Lung (tissue), 12 donors: Measurements from ENCODE around the gene NBEA. TPM values are rescaled to one million over a fixed set of nuclear protein-coding genes. Genes with fewer than 3 reads are reported as not detected.
A peak's percentile ranks its signal among the peaks of the same experiment; 100 is the strongest.

ENCODE experiments used
- ATAC-seq: fragments of 200-7000 bp; cut with Tn5 transposase; one replicate; pipeline ENCODE4 v1.9.1; 2020; ENCODE audit warnings: moderate number of reproducible peaks; ENCODE audit not compliant: insufficient read depth, low FRiP score
- DNase-seq, 3 donors: peaks; one replicate each; pipeline ENCODE4 v3.0.0-alpha.2; 2013 to 2017
- H3K27ac ChIP-seq, 2 donors: one replicate each; pipeline ENCODE4 v1.5.1; 2013; ENCODE audit warnings: mild to moderate bottlenecking in 2 of 2, moderate library complexity in 2 of 2, control low read depth in 1 of 2, inconsistent platforms in 1 of 2, low read depth in 1 of 2, low read length in 1 of 2
- H3K27me3 ChIP-seq, 3 donors: one replicate each; pipeline ENCODE4 v1.5.1; 2013; ENCODE audit warnings: low read length in 2 of 3; ENCODE audit not compliant: control insufficient read depth in 3 of 3, insufficient read depth in 3 of 3
- H3K36me3 ChIP-seq, 4 donors: one replicate each; pipeline ENCODE4 v1.5.1; 2013; ENCODE audit warnings: low read length in 4 of 4, mild to moderate bottlenecking in 1 of 4, moderate library complexity in 1 of 4; ENCODE audit not compliant: control insufficient read depth in 4 of 4, insufficient read depth in 4 of 4
- H3K4me1 ChIP-seq, 5 donors: one replicate each; pipeline ENCODE4 v1.5.1; 2013; ENCODE audit warnings: low read length in 5 of 5, mild to moderate bottlenecking in 2 of 5, moderate library complexity in 1 of 5; ENCODE audit not compliant: control insufficient read depth in 5 of 5, insufficient read depth in 5 of 5
- H3K4me3 ChIP-seq: one replicate; pipeline ENCODE4 v1.5.1; 2013; ENCODE audit warnings: mild to moderate bottlenecking, control low read depth, moderate library complexity
- H3K9ac ChIP-seq, 2 donors: one replicate each; pipeline ENCODE4 v1.5.1; 2013; ENCODE audit warnings: low read length in 2 of 2, control low read depth in 1 of 2; ENCODE audit not compliant: insufficient read depth in 1 of 2
- H3K9me3 ChIP-seq, 4 donors: one replicate each; pipeline ENCODE4 v1.5.1; 2013; ENCODE audit warnings: low read length in 3 of 4, mild to moderate bottlenecking in 1 of 4, moderate library complexity in 1 of 4; ENCODE audit not compliant: control insufficient read depth in 4 of 4, insufficient read depth in 3 of 4
- CTCF ChIP-seq: IDR thresholded peaks from 2 replicates; pipeline ENCODE4 v1.5.1; 2012; ENCODE audit warnings: mild to moderate bottlenecking; ENCODE audit errors: control extremely low read depth, extremely low read depth
- WGBS, 2 donors: extraction: QIAGEN DNeasy Blood & Tissue Kit; methylation state at CpG; one replicate each; pipeline ENCODE4 v1.1.7; 2013; 5-methylcytosine and 5-hydroxymethylcytosine counted together
- polyA plus RNA-seq, 2 donors: library from polyadenylated mRNA; stranded (reverse); fragments of 200-250 nt; gene quantifications; one replicate each; pipeline ENCODE4 v1.2.1, GENCODE V29; 2013
- total RNA-seq, 2 donors: library from RNA; depleted of rRNA in 1 of 2; stranded (reverse); fragments of >200 nt in 1 of 2; gene quantifications; one replicate each; pipeline ENCODE4 v1.2.1, GENCODE V29; 2014 to 2021
- donor health status: control.
- donor health status: control.
- donor health status: Bipolar disorder and iron deficiency.
- donor health status: healthy.
- donor health status: DM: yes; HTN: yes; CAD: no.

The NBEA gene
- total and polyA plus RNA-seq, 4 donors: 1.6 to 26.5 (median 5.3) TPM

- Histone ChIP-seq H3K36me3 (peaks cover 0 to 6% (median 2%) of the 10 kb centered on the region in 4 donors), H3K9ac (no peak overlapping the region), H3K27ac (no peak overlapping the region), H3K27me3 (no peaks in the 10 kb centered on the region), H3K9me3 (no peaks in the 10 kb centered on the region), H3K4me1 (peaks cover 0 to 3% (median 0%) of the 10 kb centered on the region in 5 donors), H3K4me3 (no peak overlapping the region)
- ATAC-seq (no peak), DNase-seq (no peak)
- WGBS, 2 donors: 90 to 94% methylated on average over 3 of the region's 3 CpGs
- no peak for TF ChIP-seq CTCF
These were observed 271.8 kb downstream of the NBEA start for GRCh38 chr13:35213911-35214310.

GRCh38 chr13:35216131-35216530 lies 274.1 kb downstream of the NBEA start:
- no peak for ATAC-seq
- TF ChIP-seq CTCF: no peak
- no peak overlapping the region for H3K27ac ChIP-seq
- H3K36me3 ChIP-seq: peaks cover 0 to 6% (median 4%) of the 10 kb centered on the region in 4 donors
- peak in 2 of 3 donors; percentile 61 for DNase-seq
- no peak overlapping the region for H3K9ac ChIP-seq
- H3K4me3 ChIP-seq: no peak overlapping the region
- peaks cover 0 to 4% (median 0%) of the 10 kb centered on the region in 4 donors for H3K9me3 ChIP-seq
- H3K4me1 ChIP-seq: peaks cover 0 to 3% (median 0%) of the 10 kb centered on the region in 5 donors
- 56 to 82% methylated on average over 2 of the region's 2 CpGs for WGBS, 2 donors
- H3K27me3 ChIP-seq: no peaks in the 10 kb centered on the region

- no peak for TF ChIP-seq CTCF
- peaks cover 0 to 3% (median 0%) of the 10 kb centered on the region in 5 donors for H3K4me1 ChIP-seq
- H3K27me3 ChIP-seq: no peaks in the 10 kb centered on the region
- H3K36me3 ChIP-seq: peaks cover 0 to 4% (median 3%) of the 10 kb centered on the region in 4 donors
- H3K9me3 ChIP-seq: peaks cover 0 to 4% (median 0%) of the 10 kb centered on the region in 4 donors
- no peak for DNase-seq
- ATAC-seq: no peak
- no peak overlapping the region for H3K27ac ChIP-seq
- 46 to 66% methylated on average over 1 of the region's 1 CpG for WGBS, 2 donors
- no peak overlapping the region for H3K4me3 ChIP-seq
- H3K9ac ChIP-seq: no peak overlapping the region
These were observed 277.0 kb downstream of the NBEA start for GRCh38 chr13:35219021-35219420.

GRCh38 chr13:35225159-35225558 lies 283.1 kb downstream of the NBEA start:
- no peak overlapping the region for H3K9ac ChIP-seq

More at GRCh38 chr13:35225159-35225558, 283.1 kb downstream of the NBEA start:
- no peak overlapping the region for H3K4me3 ChIP-seq
- no peaks in the 10 kb centered on the region for H3K27me3 ChIP-seq
- H3K4me1 ChIP-seq: no peaks in the 10 kb centered on the region
- no peak overlapping the region for H3K27ac ChIP-seq
- 61 to 85% methylated on average over 1 of the region's 1 CpG for WGBS, 2 donors
- no peaks in the 10 kb centered on the region for H3K36me3 ChIP-seq
- H3K9me3 ChIP-seq: no peaks in the 10 kb centered on the region
- TF ChIP-seq CTCF: no peak
- DNase-seq: no peak
- ATAC-seq: no peak
